Calu3 (cell line): ENCODE measurements around the gene DDX39A. TPM values are rescaled to one million over a fixed set of nuclear protein-coding genes. Genes with fewer than 3 reads are reported as not detected.

Experiments used
- BruUV-seq: library from RNA; stranded (reverse); fragments of 400-500 nt; replicated peaks from 2 replicates; lab custom pipeline; 2021; lab: Mats Ljungman, UMichigan
- CTCF ChIA-PET: fragments of 300-600 bp; sonication (Branson Sonifier 250); formaldehyde crosslinking; loops from one replicate; lab custom pipeline; 2022; ENCODE audit warnings: antibody characterized with exemption; lab: Charles Lee
- DNase-seq: peaks from one replicate; pipeline ENCODE4 v3.0.0; 2022
- H3K27ac Mint-ChIP-seq: one replicate; pipeline ENCODE4 v1.8.0; 2022; ENCODE audit warnings: mixed read lengths; ENCODE audit not compliant: unreplicated experiment
- H3K27me3 Mint-ChIP-seq: one replicate; pipeline ENCODE4 v1.8.0; 2022; ENCODE audit warnings: mixed read lengths; ENCODE audit not compliant: unreplicated experiment
- H3K36me3 Mint-ChIP-seq: one replicate; pipeline ENCODE4 v1.8.0; 2022; ENCODE audit warnings: mild to moderate bottlenecking, moderate library complexity, mixed read lengths; ENCODE audit not compliant: insufficient read depth, unreplicated experiment
- H3K4me1 Mint-ChIP-seq: one replicate; pipeline ENCODE4 v1.8.0; 2022; ENCODE audit warnings: mild to moderate bottlenecking, low read depth, mixed read lengths; ENCODE audit not compliant: unreplicated experiment
- H3K4me3 Mint-ChIP-seq: one replicate; pipeline ENCODE4 v1.8.0; 2022; ENCODE audit warnings: mild to moderate bottlenecking, low read depth, moderate library complexity, mixed read lengths; ENCODE audit not compliant: unreplicated experiment
- H3K9me3 Mint-ChIP-seq: one replicate; pipeline ENCODE4 v1.8.0; 2022; ENCODE audit warnings: low read depth, mixed read lengths; ENCODE audit not compliant: unreplicated experiment
- CTCF ChIP-seq: fragments of 200-600 bp; IDR thresholded peaks from one replicate; pipeline ENCODE4 v1.8.0; 2022; ENCODE audit warnings: antibody characterized with exemption; ENCODE audit not compliant: unreplicated experiment
- intact Hi-C: fragments of 100-400 bp; cut with micrococcal nuclease; formaldehyde crosslinking; loops from one replicate; pipeline ENCODE4 v1.10.0; 2022; ENCODE audit not compliant: unreplicated experiment
- total RNA-seq: library from RNA; stranded (reverse); gene quantifications from 2 replicates; pipeline ENCODE4 v1.2.3, GENCODE V29; 2022

DDX39A gene
- total RNA-seq, 1 experiment from 2014 or later = 104 TPM

GRCh38 chr19:14435320-14436050, 16.3 kb upstream of the DDX39A start:
- TF ChIP-seq CTCF = no peak
- Mint-ChIP-seq H3K36me3 (peaks cover 47% of the 10 kb centered on the region), H3K4me3 (peak overlapping the region; percentile 71), H3K4me1 (peaks cover 20% of the 10 kb centered on the region), H3K9me3 (no peaks in the 10 kb centered on the region), H3K27ac (peak overlapping the region; percentile 84), H3K27me3 (peaks cover 9% of the 10 kb centered on the region)
- BruUV-seq = no TSS peak
- intact Hi-C loops = no loop called here
- CTCF ChIA-PET = interaction anchor here (0.5 kb wide), 1 partner anchor 420 kb away, joined by 3 read pairs; no protein-coding TSS in a partner anchor
- no peak for DNase-seq

DNA sequence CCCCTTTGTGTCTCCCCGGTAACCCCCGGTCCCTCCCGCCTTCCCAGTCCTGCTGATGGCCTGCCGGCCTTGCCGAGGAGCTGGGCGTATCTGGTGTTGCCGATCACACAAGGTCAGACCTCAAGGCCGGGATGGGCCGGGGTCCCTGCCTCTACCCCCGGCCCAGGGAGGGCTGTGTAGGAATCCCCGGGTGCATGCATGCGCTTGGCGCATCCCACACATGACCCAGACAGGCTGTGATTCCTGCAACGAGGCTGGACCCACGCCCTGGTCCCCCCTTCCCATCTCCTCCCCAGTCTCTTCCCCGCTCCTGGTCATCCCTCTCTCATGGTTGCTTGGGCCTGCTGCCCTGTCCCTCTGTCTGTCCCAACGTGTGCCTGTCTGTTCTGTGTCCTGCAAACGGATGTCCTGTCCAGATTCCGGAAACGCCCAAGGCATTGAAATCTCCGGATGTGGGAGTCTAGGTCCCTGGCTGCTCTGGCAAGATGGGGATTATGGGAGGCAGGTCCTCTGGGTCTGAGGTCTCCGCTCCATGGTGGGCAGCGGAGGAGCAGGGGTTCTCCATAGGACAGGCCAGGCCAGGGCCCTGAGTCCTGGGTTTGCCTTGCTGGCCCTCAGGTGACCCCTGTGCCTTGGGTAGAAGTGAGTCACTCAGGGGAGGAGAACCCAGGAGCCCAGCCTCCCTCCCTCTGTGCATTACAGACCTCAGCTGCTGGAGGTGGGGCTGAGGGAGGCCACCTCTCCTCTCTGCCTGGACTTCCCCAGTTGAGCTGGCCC, 15.6 kb upstream of the DDX39A start:
- Mint-ChIP-seq H3K27ac (peak overlapping the region; percentile 84), H3K9me3 (no peaks in the 10 kb centered on the region), H3K27me3 (peaks cover 12% of the 10 kb centered on the region), H3K4me1 (peaks cover 20% of the 10 kb centered on the region), H3K4me3 (peak overlapping the region; percentile 71), H3K36me3 (peaks cover 44% of the 10 kb centered on the region)
- intact Hi-C loops = no loop called here
- no peak for TF ChIP-seq CTCF
- no TSS peak for BruUV-seq
- peak; percentile 78 for DNase-seq
- CTCF ChIA-PET = interaction anchor here (0.5 to 0.6 kb wide), 2 partner anchors 120 to 420 kb away, joined by 3 read pairs; no protein-coding TSS in a partner anchor

DNA sequence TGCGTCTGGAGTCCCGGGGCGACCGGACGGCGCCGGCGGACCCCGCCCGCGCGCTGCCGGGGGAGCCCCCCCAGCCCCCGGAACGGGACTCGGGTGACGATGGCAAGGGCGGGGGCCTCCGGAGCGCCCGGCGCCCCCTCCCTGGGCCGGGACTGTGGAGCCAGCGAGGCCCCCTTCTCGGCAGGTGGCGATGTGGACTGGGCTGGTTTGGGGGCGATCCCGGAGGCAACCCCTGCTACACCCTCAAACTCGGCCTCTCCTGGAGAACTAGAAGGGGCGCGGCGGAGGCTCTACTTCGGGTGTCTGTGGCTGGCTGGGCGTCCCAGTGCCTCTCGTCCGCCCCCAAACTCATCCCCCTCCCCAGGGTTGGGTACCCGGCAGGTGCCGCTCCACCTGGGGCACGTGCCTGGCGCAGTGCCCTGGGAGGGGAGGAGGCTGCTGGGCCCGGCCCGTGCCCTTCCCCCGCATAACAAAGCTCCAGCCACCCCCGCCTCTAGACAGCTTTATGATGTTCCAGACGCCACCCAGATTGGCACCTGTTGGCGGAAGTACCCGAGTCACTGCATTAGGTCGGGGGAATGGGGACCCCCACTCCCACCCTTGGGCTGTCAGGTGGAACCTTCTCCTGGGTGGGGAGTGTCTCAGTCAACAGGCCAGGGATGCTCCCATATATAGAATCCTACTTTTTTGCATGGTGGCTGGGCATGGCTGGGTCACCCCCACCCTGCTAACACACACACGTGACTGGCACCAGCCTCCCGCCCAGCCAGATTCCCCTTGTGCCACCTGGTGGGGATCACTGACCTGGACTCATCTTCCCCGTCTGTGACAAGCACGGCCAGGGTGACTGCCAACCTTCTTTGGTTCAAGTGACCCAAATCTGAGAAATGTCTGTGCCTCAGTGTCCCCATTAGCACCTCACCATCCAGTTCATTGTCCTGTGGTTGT, 14.7 kb upstream of the DDX39A start:
- Mint-ChIP-seq H3K27me3 (peaks cover 12% of the 10 kb centered on the region), H3K36me3 (peaks cover 40% of the 10 kb centered on the region), H3K27ac (no peak overlapping the region), H3K9me3 (no peaks in the 10 kb centered on the region), H3K4me1 (peaks cover 14% of the 10 kb centered on the region), H3K4me3 (peak overlapping the region; percentile 71)
- peak; percentile 60 for DNase-seq
- CTCF ChIA-PET = interaction anchor here (0.7 kb wide), 1 partner anchor 796 kb away, joined by 3 read pairs; no protein-coding TSS in a partner anchor
- intact Hi-C loops = no loop called here
- no peak for TF ChIP-seq CTCF
- BruUV-seq = TSS peak; percentile 27
